GM18520 (cell line): ENCODE data around the gene POU2F2.
"Not testable (repeated sequence)": the region's sequence is repeated elsewhere in the genome, so short reads cannot be mapped to it uniquely, and the experiment has no call there.

Experiments
- ATAC-seq: cut with Tn5 transposase; IDR thresholded peaks from one replicate; pipeline ENCODE4 v1.9.1; 2021; ENCODE audit not compliant: unreplicated experiment

POU2F2 gene

GRCh38 chr19:42105368-42105767 lies 26.9 kb downstream of the POU2F2 start:
- no peak for ATAC-seq

DNA sequence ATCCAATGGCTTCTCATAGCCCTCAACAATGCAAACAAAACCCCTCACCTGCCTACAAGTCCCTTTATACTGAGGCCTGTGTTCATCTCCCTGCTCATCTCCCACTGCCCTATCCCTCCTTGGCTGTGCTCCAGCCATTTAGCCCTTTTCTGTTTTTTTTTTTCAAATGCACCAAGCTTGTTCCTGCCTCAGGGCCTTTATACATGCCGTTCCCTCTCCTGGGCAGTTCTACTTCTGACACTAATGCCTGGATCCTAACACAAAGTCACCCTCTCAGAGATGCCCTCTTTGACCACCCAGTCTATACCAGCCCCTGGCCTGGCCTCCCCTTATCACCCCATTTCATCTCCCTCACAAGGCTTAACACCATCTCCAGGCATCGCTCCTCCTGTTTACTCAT lies 29.4 kb downstream of the POU2F2 start:
- no peak for ATAC-seq

DNA sequence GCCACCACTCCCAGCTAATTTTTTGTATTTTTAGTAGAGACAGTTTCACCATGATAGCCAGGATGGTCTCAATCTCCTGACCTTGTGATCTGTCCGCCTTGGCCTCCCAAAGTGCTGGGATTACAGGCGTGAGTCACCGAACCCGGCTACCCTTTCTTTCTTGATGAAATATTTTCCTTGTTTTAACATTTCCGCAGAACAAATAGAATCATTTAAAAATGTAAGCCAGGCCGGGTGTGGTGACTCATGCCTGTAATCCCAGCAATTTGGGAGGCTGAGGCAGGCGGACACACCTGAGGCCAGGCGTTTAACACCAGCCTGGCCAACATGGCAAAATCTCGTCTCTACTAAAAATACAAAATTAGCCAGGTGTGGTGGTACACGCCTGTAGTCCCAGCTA lies 32.0 kb downstream of the POU2F2 start:
- not testable (repeated sequence) for ATAC-seq

GRCh38 chr19:42099336-42099925 lies 32.8 kb downstream of the POU2F2 start:
- ATAC-seq = no peak

GRCh38 chr19:42098781-42099180 lies 33.5 kb downstream of the POU2F2 start:
- ATAC-seq = no peak

DNA sequence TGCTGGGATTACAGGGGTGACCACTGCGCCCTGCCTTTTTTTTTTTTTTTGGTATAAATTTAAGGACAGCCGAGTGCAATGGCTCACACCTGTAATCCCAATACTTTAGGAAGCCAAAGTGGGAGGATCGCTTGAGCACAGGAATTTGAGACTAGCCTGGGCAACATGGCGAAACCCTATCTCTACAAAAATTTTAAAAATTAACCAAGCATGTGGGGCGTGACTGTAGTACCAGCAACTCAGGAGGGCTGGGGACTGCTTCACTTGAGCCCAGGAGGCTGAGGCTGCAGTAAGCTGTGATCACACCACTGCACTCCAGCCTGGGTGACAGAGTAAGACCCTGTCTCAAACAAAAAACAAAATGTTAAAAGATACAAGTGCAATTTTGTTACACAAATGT lies 34.8 kb downstream of the POU2F2 start:
- ATAC-seq = no peak

GRCh38 chr19:42096255-42096837 lies 35.9 kb downstream of the POU2F2 start:
- ATAC-seq = no peak

GRCh38 chr19:42095814-42096230 lies 36.4 kb downstream of the POU2F2 start:
- no peak for ATAC-seq

- no peak for ATAC-seq
Measured at GRCh38 chr19:42095142-42095813, 37.0 kb downstream of the POU2F2 start.

GRCh38 chr19:42093926-42094325 lies 38.3 kb downstream of the POU2F2 start:
- no peak for ATAC-seq

GRCh38 chr19:42093505-42093904 lies 38.7 kb downstream of the POU2F2 start:
- no peak for ATAC-seq

- ATAC-seq = no peak
Measured at GRCh38 chr19:42092350-42092749, 39.9 kb downstream of the POU2F2 start.

DNA sequence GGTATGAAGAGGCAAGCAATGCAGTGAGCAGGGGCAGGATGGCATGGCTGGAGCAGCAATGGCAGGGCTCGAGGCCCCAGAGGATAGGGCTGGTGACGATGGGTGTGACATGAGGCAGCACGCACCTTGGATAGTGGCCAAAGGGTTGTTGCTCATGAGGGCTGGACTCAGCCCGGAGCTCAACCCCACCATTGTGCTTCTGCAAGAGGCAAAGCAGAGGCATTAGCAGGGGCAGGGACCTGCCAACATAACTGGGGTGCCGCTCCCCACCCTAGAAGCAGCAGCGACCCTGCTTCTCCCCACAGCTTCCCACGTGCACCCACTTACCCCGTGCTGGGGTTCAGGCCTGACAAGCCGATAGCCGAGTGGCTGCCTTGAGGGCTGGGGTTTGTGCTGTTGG lies 40.5 kb downstream of the POU2F2 start:
- no peak for ATAC-seq

- no peak for ATAC-seq
Measured at GRCh38 chr19:42091300-42091699, 40.9 kb downstream of the POU2F2 start.

- ATAC-seq = no peak
Measured at GRCh38 chr19:42090672-42091071, 41.6 kb downstream of the POU2F2 start.

- ATAC-seq = no peak
Measured at GRCh38 chr19:42089772-42090171, 42.5 kb downstream of the POU2F2 start.

GRCh38 chr19:42089191-42089750 lies 43.0 kb downstream of the POU2F2 start:
- ATAC-seq = no peak

DNA sequence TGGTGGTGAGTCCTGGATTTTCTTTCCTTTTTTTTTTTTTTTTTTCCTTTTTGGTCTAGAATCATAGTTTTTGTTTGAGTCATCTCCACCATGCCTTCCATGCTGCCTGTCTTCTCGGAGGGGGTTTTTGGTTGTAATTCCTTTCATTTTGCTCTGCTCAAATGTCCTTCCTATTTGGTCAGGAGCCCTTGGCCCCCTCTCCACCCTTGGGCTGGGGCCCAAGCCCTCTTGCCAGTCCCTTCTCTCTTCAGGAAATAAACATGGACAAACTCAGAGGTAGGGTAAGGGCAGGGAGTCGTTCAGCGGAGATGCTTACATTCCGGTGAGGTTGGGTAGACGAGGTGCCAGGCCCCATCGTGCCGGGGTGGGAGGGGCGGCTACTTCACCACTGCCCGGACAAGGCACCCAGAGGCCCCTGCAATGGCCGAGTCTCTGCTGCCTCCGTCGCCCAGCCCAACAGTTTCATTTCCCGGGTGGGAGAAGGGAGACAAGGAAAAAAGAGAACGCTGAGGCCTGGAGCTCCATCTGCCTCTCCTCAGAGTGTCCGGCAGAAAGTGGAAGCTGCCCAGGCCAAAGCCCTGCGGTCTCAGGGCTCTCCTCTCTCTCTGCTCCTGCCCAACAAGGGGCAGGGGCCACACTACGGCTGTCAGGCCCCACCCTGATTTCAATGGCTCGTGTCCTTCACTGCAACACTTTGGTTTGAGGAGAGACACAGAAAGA lies 43.6 kb downstream of the POU2F2 start:
- ATAC-seq = no peak

- no peak for ATAC-seq
Measured at GRCh38 chr19:42086770-42087550, 45.3 kb downstream of the POU2F2 start.

DNA sequence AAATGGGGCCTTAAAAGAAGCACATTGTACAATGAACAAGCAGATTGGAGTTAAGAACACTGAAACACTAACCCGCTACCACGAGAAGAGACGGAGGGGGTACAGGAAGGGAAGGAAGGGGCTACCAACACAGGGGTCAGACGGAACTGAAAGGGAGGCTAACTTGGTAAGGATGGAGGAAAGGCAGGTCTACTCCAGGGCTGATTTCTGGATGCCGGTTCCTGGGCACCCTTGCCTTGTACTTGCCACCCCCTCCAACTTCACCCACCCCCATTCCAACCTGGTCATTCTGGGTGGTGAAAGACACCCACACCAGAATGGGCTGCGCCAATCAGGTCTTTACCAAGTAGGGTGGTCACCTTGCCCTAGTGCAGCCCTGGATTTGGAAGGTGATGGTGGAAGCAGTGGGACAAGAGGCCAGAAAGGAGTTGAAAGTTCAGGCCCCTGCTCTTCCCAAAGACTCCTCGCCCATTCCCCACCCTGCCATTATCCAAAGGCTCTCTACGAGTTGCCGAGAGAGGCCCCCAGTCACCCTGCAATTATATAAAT lies 46.0 kb downstream of the POU2F2 start:
- ATAC-seq = no peak

DNA sequence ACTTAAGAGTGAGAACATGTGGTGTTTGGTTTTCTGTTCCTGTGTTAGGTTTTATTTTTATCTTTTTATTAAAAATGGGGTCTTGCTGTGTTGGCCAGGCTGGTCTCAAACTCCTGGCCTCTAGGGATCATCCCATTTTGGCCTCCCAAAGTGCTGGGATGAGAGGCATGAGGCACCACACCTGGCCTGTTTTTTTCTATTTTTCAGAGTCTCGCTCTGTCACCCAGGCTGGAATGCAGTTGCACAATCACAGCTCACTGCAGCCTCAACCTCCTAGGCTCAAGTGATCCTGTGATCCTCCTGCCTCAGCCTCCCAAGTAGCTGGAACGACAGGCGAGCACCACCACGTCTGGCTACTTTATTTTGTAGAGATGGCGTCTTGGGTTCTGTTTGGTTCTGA lies 48.7 kb downstream of the POU2F2 start:
- no peak for ATAC-seq
